ENCODE results near the gene ACOXL.

The ACOXL gene

DNA sequence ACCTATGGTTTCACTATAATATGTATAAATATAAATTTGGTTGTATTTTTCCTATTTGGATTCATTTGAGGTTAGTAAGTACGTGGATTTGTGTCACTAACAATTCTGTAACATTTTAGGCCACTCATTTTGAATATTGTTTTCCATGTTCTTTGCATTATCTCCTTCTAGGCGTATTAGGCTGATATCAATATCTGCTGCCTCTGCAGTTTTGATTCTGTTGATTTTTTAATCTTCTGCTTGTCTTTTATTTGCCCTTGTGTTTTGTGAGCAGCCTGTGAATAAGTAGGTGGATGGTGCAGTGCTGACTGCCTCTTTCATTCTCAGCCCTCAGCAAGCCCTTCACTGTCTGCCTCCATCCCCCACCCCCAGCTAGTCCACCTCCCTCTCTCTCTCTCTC, 222.7 kb downstream of the ACOXL start:
- ChIA-PET CTCF (interaction anchor here (0.7 kb wide), 1 partner anchor 51 kb away, joined by 6 read pairs; no protein-coding TSS in a partner anchor), POLR2A (ENCODE audit: low non-redundant PET) (no interaction called here)

GRCh38 chr2:110955556-110955955, 223.2 kb downstream of the ACOXL start:
- no peak for TF ChIP-seq CTCF (conservative IDR thresholded peaks at IDR 0.05; ENCODE audit: low read depth)
- no peak overlapping the region for H3K27ac ChIP-seq
- no peak for DNase-seq (ENCODE audit: low spot score)
- POLR2A ChIA-PET (ENCODE audit: low non-redundant PET) = no interaction called here
- CTCF ChIA-PET = interaction anchor here (0.7 kb wide), 1 partner anchor 51 kb away, joined by 6 read pairs; no protein-coding TSS in a partner anchor

More for the DNA sequence above, 222.7 kb downstream of the ACOXL start:
- TF ChIP-seq CTCF (conservative IDR thresholded peaks at IDR 0.05; ENCODE audit: low read depth) = no peak
- no peak for DNase-seq (ENCODE audit: low spot score)
- no peak overlapping the region for H3K27ac ChIP-seq

DNA sequence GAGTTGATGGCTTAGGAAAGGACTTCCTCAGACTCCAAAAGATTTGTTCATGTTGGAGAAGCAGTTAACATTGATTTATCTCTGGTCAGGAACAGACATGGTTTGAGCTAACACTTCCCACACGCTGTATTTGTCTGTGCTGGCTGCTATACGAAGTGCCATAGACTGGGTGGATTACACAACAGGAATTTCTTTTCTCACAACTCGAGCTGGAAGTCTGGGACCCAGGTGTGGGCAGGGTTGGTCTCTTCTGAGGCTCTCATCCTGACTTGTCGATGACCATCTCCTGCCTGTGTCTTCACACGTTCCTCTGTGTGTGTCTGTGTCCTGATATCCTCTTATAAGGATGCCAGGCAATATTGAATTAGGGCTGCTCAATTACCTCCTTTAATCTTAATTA, 224.9 kb downstream of the ACOXL start:
- TF ChIP-seq CTCF (conservative IDR thresholded peaks at IDR 0.05; ENCODE audit: low read depth) = no peak
- CTCF ChIA-PET = no interaction called here
- POLR2A ChIA-PET (ENCODE audit: low non-redundant PET) = no interaction called here

DNA sequence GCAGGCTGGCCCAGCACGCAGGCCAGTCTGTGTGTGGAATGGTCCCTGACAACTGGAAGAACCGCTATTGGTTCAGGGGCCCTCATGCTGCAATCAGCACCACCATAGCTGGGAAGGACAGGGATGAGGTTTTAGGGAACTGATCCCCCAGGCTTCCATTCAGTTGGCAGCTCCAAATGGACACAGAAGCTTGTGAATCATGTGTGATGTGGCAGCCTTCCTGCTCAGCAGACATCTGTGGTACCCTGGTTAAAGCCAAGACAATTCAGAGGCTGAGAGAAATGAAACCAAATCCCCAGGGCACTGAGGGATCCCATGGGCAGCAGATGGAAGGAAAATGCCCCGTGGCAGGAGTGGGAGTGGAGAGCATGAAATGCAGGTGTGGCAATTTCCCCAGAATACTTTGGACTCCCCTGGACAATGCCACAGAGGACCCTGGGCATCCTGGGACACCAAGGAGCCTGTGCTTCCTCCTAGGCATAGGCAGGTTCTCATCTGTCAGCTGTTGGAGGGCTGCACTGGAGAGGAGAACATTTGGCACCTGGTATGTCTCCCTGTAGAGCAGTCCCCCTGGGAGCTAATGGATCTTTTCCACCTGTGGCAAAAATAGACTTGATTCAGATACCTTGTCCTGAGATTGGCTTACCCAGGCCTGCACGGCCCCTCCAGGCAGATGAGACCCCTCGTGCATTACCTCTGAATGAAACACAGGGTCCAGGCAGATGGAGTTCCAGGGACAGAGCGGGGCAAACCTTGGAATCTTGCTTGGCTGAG, 226.2 kb downstream of the ACOXL start:
- H3K27ac ChIP-seq = no peak overlapping the region
- TF ChIP-seq CTCF (conservative IDR thresholded peaks at IDR 0.05; ENCODE audit: low read depth) = no peak
- CTCF ChIA-PET = no interaction called here
- DNase-seq (ENCODE audit: low spot score) = no peak
- POLR2A ChIA-PET (ENCODE audit: low non-redundant PET) = no interaction called here

More for the DNA sequence above, 224.9 kb downstream of the ACOXL start:
- DNase-seq (ENCODE audit: low spot score) = no peak
- H3K27ac ChIP-seq = no peak overlapping the region

DNA sequence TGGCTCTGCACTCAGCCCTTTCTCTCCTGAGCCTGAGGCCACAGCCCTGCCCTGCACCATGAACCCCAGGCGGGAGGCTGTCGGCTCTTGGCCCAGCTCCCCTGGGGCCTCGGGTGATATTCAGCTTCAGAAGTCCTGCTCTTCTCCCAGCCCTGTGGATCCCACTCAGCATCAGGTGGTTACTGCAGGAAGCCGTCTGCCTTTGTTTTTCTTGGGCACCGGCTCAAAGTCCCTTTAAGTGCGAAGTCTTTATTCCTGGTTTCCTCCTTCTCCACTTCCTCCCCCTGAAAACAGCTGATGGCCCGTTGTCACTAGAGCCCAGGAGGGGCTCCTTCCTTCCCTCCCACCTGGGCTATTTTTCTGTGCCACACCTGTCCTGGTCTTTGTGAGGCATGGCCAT, 226.8 kb downstream of the ACOXL start:
- POLR2A ChIA-PET (ENCODE audit: low non-redundant PET) = no interaction called here
- TF ChIP-seq CTCF (conservative IDR thresholded peaks at IDR 0.05; ENCODE audit: low read depth) = no peak
- DNase-seq (ENCODE audit: low spot score) = no peak
- H3K27ac ChIP-seq = no peak overlapping the region
- CTCF ChIA-PET = interaction anchor here (0.6 kb wide), 1 partner anchor 18 kb away, joined by 3 read pairs; no protein-coding TSS in a partner anchor

- POLR2A ChIA-PET (ENCODE audit: low non-redundant PET) = no interaction called here
Observed at GRCh38 chr2:110960281-110960680, 227.9 kb downstream of the ACOXL start.

More at GRCh38 chr2:110960281-110960680, 227.9 kb downstream of the ACOXL start:
- CTCF ChIA-PET = no interaction called here
- no peak overlapping the region for H3K27ac ChIP-seq
- TF ChIP-seq CTCF (conservative IDR thresholded peaks at IDR 0.05; ENCODE audit: low read depth) = no peak
- DNase-seq (ENCODE audit: low spot score) = no peak

Measured in RWPE1 (cell line).